Testis (tissue), 3 donors: ENCODE data around the gene ERCC1. TPM values are rescaled to one million over a fixed set of nuclear protein-coding genes. Genes with fewer than 3 reads are reported as not detected.
"Not testable (repeated sequence)": the region's sequence is repeated elsewhere in the genome, so short reads cannot be mapped to it uniquely, and the experiment has no call there.

Source experiments
- DNase-seq: peaks from one replicate; pipeline ENCODE4 v3.0.0-alpha.2; 2019
- H3K27ac ChIP-seq, 2 donors: fragments of 200-600 bp; sonication (generic); one replicate each; pipeline ENCODE4 v1.5.1; 2019
- H3K27me3 ChIP-seq: fragments of 200-600 bp; sonication (generic); one replicate; pipeline ENCODE4 v1.5.1; 2019
- H3K36me3 ChIP-seq: fragments of 200-600 bp; sonication (generic); one replicate; pipeline ENCODE4 v1.5.1; 2017; ENCODE audit warnings: low read depth; ENCODE audit errors: missing control alignments
- H3K4me1 ChIP-seq: fragments of 200-600 bp; sonication (generic); one replicate; pipeline ENCODE4 v1.5.1; 2019
- H3K4me3 ChIP-seq, 2 donors: fragments of 200-600 bp; sonication (generic); one replicate each; pipeline ENCODE4 v1.5.1; 2017 to 2019
- H3K9me3 ChIP-seq: fragments of 200-600 bp; sonication (generic); one replicate; pipeline ENCODE4 v1.5.1; 2017
- CTCF ChIP-seq, 3 experiments: fragments of 450-650 bp in 2 of 3; fragments of 200-600 bp in 1 of 3; sonication (generic) in 1 of 3; IDR thresholded peaks; one replicate each; pipeline ENCODE4 v1.5.1; 2016 to 2019; ENCODE audit warnings: antibody characterized with exemption in 3 of 3, mild to moderate bottlenecking in 2 of 3, moderate library complexity in 1 of 3
- POLR2A ChIP-seq: fragments of 450-650 bp; IDR thresholded peaks from one replicate; pipeline ENCODE4 v1.6.1; 2017; ENCODE audit warnings: antibody characterized with exemption, mild to moderate bottlenecking, moderate library complexity
- WGBS, 2 donors: methylation state at CpG; one replicate each; pipeline ENCODE4 v1.1.5; 2018; 5-methylcytosine and 5-hydroxymethylcytosine counted together
- intact Hi-C: fragments of 100-400 bp; cut with DNase I; formaldehyde crosslinking; loops from one replicate; pipeline ENCODE4 v1.15.1; 2023; ENCODE audit warnings: low total_unique reads
- polyA plus RNA-seq: library from polyadenylated mRNA; stranded (reverse); fragments of 350-450 nt; fragmentation: Illumina TruSeq; extraction: RNeasy Lipid Tissue Mini Kit (QIAGEN cat#74804); gene quantifications from one replicate; pipeline ENCODE4 v1.2.3, GENCODE V29; 2014; ENCODE audit warnings: low read depth, low replicate concordance; ENCODE audit not compliant: insufficient read depth
- total RNA-seq, 2 donors: library from RNA; depleted of rRNA; stranded (reverse); fragments of >200 nt; gene quantifications; one replicate each; pipeline ENCODE4 v1.2.3, GENCODE V29; 2016

ERCC1 gene
- total and polyA plus RNA-seq, 3 donors from 2014 or later: 71.8 to 112 (median 95.7) TPM

GRCh38 chr19:45408830-45409556, 14.7 kb downstream of the ERCC1 start:
- WGBS, 2 donors: 62 to 64% methylated on average over 13 to 15 of the region's 15 CpGs

GRCh38 chr19:45408121-45408520, 15.6 kb downstream of the ERCC1 start:
- intact Hi-C loops: no loop called here
- H3K9me3 ChIP-seq: no peaks in the 10 kb centered on the region
- H3K4me1 ChIP-seq: peaks cover 22% of the 10 kb centered on the region
- H3K27ac ChIP-seq: peak overlapping the region in 1 of 2 donors; percentile 46
- H3K27me3 ChIP-seq: no peaks in the 10 kb centered on the region
- DNase-seq: no peak
- 88 to 94% methylated on average over 7 to 8 of the region's 8 CpGs for WGBS, 2 donors
- H3K36me3 ChIP-seq: no peaks in the 10 kb centered on the region
- no peak overlapping the region for H3K4me3 ChIP-seq
- TF ChIP-seq POLR2A (no peak), CTCF (IDR thresholded peaks at IDR 0.05) (no peak)

More at GRCh38 chr19:45408830-45409556, 14.7 kb downstream of the ERCC1 start:
- intact Hi-C loops: no loop called here
- peaks cover 15% of the 10 kb centered on the region for H3K4me1 ChIP-seq
- no peak overlapping the region for H3K4me3 ChIP-seq
- H3K36me3 ChIP-seq: no peaks in the 10 kb centered on the region
- H3K27ac ChIP-seq: peak overlapping the region; percentile 46 to 50
- H3K9me3 ChIP-seq: no peaks in the 10 kb centered on the region
- TF ChIP-seq POLR2A: no peak
- no peak for TF ChIP-seq CTCF (IDR thresholded peaks at IDR 0.05)
- H3K27me3 ChIP-seq: no peaks in the 10 kb centered on the region
- DNase-seq: peak; percentile 49

- peaks cover 25% of the 10 kb centered on the region for H3K4me1 ChIP-seq
- WGBS, 2 donors: 84 to 85% methylated on average over 5 of the region's 5 CpGs
- H3K36me3 ChIP-seq, intact Hi-C loops, H3K9me3 ChIP-seq, H3K27me3 ChIP-seq, DNase-seq, H3K4me3 ChIP-seq, H3K27ac ChIP-seq: not testable (repeated sequence)
Measured at GRCh38 chr19:45407585-45407984, 16.1 kb downstream of the ERCC1 start.

- WGBS, 2 donors: 0% methylated on average over 10 of the region's 10 CpGs
- H3K27me3 ChIP-seq: no peaks in the 10 kb centered on the region
- H3K36me3 ChIP-seq: no peaks in the 10 kb centered on the region
- H3K27ac ChIP-seq: peak overlapping the region in 1 of 2 donors; percentile 92
- H3K4me1 ChIP-seq: peaks cover 30% of the 10 kb centered on the region
- no peaks in the 10 kb centered on the region for H3K9me3 ChIP-seq
- intact Hi-C loops: no loop called here
- no peak for DNase-seq
- peak overlapping the region; percentile 63 to 71 for H3K4me3 ChIP-seq
- no peak for TF ChIP-seq CTCF (IDR thresholded peaks at IDR 0.05)
- no peak for TF ChIP-seq POLR2A
Measured at GRCh38 chr19:45407091-45407375, 16.7 kb downstream of the ERCC1 start.

- 0% methylated on average over 45 to 51 of the region's 51 CpGs for WGBS, 2 donors
- peak; percentile 88 for DNase-seq
- Histone ChIP-seq H3K27me3 (no peaks in the 10 kb centered on the region), H3K36me3 (no peaks in the 10 kb centered on the region), H3K9me3 (no peaks in the 10 kb centered on the region), H3K27ac (peak within 1 kb of the TSS; percentile 83 to 92), H3K4me3 (peak within 1 kb of the TSS; percentile 63 to 71), H3K4me1 (peaks cover 30% of the 10 kb centered on the region)
- peak in 2 of 3 experiments; percentile 50 to 67 for TF ChIP-seq CTCF (IDR thresholded peaks at IDR 0.05)
- TF ChIP-seq POLR2A: no peak
- intact Hi-C loops: no loop called here
Measured at GRCh38 chr19:45406226-45407090, 17.3 kb downstream of the ERCC1 start, which contains the start of gene POLR1G. Gene POLR1G, plus strand, starts transcription at chr19:45406644. Its CDS starts 53 bp downstream, at chr19:45406697.
